Stimulated activated CD4-positive, alpha-beta T cell treated with anti-CD3 and anti-CD28 coated beads, Interleukin-1b, Interleukin-23, amount 100 ng/mL, for 48 hours (primary cell): ENCODE data around the gene TMEM140.
A peak's percentile ranks its signal among the peaks of the same experiment; 100 is the strongest.
"Not testable (repeated sequence)": the region's sequence is repeated elsewhere in the genome, so short reads cannot be mapped to it uniquely, and the experiment has no call there.

ENCODE experiments used
- DNase-seq: peaks from one replicate; pipeline ENCODE4 v3.0.0-alpha.2; 2020

Gene TMEM140

GRCh38 chr7:135147899-135148721 lies at the start of gene TMEM140:
Gene TMEM140, plus strand, starts transcription at chr7:135148072. Its CDS starts 16,370 bp downstream, at chr7:135164442.
- peak; percentile 57 for DNase-seq

DNA sequence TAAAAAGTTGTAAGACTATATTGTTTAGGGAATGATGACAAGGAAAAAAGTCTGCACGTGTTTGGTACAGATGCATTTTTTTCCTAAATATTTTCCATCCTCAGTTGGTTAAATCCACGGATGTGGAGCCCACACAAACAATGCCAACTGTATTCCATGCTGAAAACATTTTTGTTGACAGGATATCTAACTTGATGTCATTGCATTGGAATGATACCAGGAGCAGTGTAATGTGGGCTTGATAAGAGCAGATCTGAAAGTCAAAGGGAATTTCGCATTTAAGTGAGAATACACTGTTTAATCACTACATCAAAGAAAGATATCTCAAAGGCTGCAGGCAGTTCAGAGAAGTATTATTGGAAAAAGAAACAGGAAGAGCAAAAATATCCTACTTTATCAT lies 49.5 kb upstream of the TMEM140 start:
- DNase-seq, result no peak

- DNase-seq, result no peak
Measured at GRCh38 chr7:135100856-135101255, 47.0 kb upstream of the TMEM140 start.

- DNase-seq, result no peak
Measured at GRCh38 chr7:135102372-135102771, 45.5 kb upstream of the TMEM140 start.

GRCh38 chr7:135109562-135109961 lies 38.3 kb upstream of the TMEM140 start:
- DNase-seq, result no peak

GRCh38 chr7:135109976-135110375 lies 37.9 kb upstream of the TMEM140 start:
- DNase-seq, result no peak

DNA sequence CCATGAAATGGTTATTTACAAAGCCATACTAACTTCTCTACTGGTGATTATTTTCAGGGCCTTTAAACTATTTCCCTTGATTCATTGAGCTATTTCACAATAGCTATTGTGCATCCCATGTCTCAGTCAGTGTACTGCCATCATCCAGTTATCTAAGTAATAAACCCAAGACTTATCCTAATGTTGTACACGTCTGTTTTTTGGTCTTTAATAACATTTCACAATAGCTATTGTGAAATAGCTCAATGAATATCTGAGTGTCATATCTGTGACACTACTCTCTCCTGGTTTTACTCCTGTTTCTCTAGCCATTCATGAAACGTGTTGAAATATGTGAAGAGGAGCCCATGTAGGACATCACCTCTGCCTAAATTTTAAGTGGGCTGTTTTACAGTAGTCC lies 36.5 kb upstream of the TMEM140 start:
- no peak for DNase-seq

DNA sequence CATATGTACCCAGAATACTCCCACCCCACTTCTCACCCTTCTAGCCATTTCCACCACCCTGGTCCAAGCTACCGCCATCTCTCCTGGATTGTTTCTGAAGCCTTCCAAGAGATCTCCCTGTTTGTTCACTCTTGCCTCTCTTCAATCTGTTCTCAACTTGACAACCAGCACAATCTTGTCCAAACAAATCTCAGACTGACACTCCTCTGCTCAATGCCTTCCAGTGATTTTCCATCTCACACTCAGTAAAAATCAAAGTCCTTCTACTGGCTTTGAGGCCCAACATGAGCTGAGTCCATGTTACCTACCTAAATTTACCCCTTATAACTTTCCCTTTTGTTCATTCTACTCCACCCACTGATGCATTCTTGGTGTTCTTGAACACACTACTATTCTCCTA lies 33.2 kb upstream of the TMEM140 start:
- no peak for DNase-seq

GRCh38 chr7:135117096-135117495 lies 30.8 kb upstream of the TMEM140 start:
- no peak for DNase-seq

DNA sequence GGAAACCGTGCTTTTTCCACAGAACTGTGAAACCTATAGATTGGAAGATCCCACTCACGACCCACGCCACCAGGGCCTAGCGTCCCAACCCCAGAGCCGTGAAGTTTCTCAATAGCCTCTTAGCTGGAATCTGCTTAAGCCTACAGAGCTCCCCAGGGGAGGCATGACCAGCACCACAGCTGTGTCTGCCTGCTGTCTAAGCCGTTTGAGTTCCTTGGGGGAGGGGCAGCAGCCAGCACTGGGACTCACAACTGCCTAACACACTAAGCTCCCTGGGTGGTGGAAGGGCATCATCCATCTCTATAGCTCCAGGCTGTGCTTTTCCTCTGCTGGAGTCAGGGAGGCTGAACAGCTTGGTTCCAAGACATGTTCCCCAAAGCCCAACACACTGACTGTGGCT lies 26.0 kb upstream of the TMEM140 start:
- DNase-seq, result no peak

- not testable (repeated sequence) for DNase-seq
Measured at GRCh38 chr7:135124631-135125030, 23.2 kb upstream of the TMEM140 start.

- no peak for DNase-seq
Measured at GRCh38 chr7:135128931-135129330, 18.9 kb upstream of the TMEM140 start.

GRCh38 chr7:135129579-135129978 lies 18.3 kb upstream of the TMEM140 start:
- no peak for DNase-seq

GRCh38 chr7:135143885-135144668 lies 3.8 kb upstream of the TMEM140 start:
- DNase-seq, result no peak

GRCh38 chr7:135147341-135147898 lies 452 bp upstream of the TMEM140 start:
- no peak for DNase-seq

DNA sequence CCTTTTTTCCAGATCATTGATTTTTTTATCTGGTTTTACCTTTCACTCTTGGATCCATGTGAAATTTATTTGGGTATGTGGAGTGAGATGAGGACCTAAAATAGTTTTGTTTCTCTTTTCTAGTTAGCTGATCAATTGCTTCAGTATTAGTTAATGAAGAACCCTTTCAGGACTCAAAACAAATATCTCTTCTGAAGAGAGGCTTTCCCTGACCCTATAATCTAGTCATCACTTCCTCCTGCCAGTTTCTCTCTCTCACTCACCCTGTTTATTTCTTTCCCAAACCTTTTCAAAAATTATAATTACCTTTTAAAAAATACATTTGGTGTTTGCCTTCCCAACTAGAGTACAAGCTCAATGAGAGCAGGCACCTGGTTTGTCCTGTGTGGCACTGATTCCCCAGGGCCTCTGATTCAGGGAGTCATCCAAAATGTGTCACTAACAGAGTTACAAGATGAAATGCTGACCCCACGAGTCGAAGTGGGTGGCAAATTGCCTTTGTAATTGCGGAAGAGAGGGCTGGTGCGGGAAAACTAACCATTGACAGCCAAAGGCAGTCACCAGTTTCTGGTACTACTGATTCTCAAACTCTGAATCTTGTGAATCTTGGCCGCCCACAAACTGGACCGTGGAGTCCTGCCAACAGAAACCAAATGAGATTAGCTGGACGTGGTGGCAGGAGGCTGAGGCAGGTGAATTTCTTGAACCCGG lies 2.4 kb downstream of the TMEM140 start:
- no peak for DNase-seq

GRCh38 chr7:135151132-135151531 lies 3.3 kb downstream of the TMEM140 start:
- DNase-seq, result no peak

- no peak for DNase-seq
Measured at GRCh38 chr7:135151533-135151932, 3.7 kb downstream of the TMEM140 start.

- DNase-seq, result no peak
Measured at GRCh38 chr7:135152442-135152841, 4.6 kb downstream of the TMEM140 start.

DNA sequence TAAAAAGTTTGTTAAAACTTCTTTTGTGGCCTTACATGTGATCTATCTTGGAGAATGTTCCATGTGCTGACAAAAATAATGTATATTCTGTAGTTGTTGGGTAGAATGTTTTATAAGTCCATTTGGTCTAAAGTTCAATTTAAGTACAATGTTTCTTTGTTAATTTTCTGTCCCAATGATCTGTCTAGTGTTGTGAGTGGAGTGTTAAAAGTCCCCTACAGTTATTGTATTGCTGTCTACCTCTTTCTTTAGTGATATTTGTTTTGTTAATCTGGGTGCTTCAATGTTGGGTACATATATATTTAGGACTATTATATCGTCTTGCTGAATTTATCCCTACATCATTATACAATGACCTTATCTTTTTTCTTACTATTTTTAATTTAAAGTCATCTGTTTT lies 6.9 kb downstream of the TMEM140 start:
- no peak for DNase-seq

DNA sequence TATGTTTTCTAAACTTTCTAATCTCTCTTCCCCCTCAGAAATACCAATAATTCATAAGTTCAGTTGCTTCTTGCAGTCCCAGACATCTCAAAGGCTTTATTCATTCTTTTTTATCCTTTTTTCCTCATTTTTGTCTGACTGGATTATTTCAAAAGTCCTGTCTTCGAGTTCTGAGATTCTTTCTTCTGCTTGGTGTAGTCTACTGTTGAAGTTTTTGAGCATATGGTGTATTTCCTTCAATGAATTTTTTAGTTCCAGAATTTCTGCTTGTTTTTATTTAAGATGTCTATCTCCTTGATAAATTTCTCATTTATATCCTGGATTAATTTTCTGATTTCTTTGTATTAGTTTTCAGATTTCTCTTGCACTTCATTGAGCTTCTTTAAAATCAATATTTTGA lies 8.4 kb downstream of the TMEM140 start:
- no peak for DNase-seq

- no peak for DNase-seq
Measured at GRCh38 chr7:135158141-135158655, 10.3 kb downstream of the TMEM140 start.

GRCh38 chr7:135158874-135159273 lies 11.0 kb downstream of the TMEM140 start:
- no peak for DNase-seq
